Measurements from ENCODE around the gene MCL1.

Gene MCL1

GRCh38 chr1:150536836-150537731, 42.3 kb downstream of the MCL1 start:
- no peak for DNase-seq

DNA sequence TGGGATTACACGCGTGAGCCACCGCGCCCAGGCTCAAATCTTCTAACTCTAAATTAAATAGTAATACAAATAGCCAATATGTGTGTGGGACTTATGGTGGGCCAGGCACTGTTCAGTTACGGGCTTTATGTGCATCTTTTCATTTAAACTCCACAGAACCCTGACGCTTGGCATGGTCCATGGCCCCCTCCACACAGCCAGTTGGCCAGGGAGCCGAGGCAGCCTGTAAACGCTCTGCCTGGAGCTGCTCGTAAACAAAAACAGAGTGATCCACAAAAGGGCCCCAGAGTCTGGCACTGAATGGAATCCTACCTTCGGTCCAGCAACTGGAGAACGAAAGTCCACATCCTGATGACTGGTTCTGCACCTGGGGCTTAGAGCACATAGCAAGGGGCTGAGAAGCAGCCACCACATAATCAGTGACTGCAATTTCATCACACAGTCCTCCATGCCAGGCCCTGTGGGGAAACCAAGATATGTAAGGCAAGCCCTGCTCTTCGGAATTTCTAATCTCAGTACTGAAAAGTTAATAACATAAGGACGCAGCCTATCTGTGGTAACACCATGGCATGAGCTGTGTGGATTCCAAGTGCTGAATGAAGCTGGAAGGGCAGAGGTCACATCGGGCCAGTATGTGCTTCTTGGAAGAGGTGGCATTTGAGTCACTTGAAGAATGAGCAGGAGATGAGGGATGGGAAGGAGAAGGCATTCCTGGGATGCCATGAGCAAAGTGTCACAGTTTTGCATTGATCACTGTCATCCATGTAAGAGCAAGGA, 43.7 kb downstream of the MCL1 start:
- DNase-seq = no peak

- DNase-seq = no peak
Observed at GRCh38 chr1:150534002-150534401, 45.4 kb downstream of the MCL1 start.

DNA sequence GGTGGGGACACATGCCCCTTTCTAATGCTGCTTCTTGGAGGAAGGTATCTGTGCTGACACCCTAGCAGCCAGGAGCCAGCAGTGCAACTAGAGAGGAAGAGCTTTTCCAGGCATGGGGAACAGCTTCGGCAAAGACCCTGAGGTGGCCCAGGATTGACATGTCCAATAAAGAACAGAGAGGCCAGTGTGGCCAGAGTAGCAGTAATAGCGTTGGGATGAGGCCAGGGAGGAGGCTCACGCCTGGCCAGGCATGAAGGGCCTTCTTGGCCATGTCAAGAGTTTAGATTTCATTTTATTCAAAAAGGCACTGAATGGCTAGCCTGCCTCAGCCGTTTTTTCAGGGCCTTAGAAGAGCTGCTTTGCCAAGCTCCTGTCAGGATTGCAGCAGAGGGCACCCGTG, 46.5 kb downstream of the MCL1 start:
- DNase-seq = no peak

- no peak for DNase-seq
Observed at GRCh38 chr1:150530491-150531159, 48.8 kb downstream of the MCL1 start.

DNA sequence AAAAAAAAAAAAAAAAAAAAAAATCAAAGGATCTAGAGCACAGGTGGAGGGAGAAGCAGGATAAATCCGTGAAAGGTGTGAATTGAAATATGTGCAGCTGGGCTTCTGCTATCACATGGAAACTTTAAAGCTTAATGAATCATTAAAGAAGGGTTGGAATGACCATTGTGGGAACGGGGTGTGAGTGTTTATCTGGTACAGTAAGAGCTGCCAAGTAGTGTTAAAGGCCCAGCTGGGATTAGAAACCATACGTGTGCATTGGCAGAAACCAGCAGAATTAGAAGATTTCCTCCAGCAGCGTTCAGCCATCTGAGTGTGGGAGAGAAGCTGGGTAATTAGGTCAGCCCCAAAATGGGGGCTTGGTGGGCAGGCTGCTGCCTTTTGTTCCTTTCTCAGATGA, 50.4 kb downstream of the MCL1 start:
- DNase-seq = no peak

GRCh38 chr1:150528196-150528595, 51.2 kb downstream of the MCL1 start:
- DNase-seq = no peak

DNA sequence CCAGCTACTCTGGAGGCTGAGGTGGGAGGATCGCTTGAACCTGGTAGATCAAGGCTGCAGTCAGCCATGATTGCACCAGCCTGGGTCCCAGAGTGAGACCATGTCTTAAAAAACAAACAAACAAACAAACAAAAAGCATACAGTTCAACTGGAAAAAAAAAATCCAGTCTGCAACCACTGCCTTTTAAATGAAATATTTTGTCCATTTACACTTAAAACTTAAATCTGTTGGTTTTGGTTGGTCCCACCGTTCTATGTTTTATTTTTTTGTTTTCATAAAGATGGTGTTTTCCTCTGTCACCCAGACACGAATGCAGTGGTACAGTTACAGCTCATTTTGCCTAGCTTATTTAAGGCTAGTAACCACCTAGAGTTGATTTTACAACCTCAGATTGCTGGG, 54.1 kb downstream of the MCL1 start:
- no peak for DNase-seq
